HL-60 (cell line): ENCODE data around the gene SHISAL2B.
"Not testable (repeated sequence)": the region's sequence is repeated elsewhere in the genome, so short reads cannot be mapped to it uniquely, and the experiment has no call there.

Experiments used
- DNase-seq, 2 experiments: peaks; one replicate each; pipeline ENCODE4 v3.0.0-alpha.2; 2010 to 2020; ENCODE audit warnings: low read depth in 1 of 2, low spot score in 1 of 2
- H3K27ac ChIP-seq: fragments of 250-450 bp; sonication (Bioruptor Pico); replicated peaks from 2 replicates; pipeline ENCODE4 v1.5.1; 2020; ENCODE audit warnings: mild to moderate bottlenecking, moderate library complexity
- H3K27me3 ChIP-seq: fragments of 250-450 bp; sonication (Bioruptor Pico); 2 replicates; pipeline ENCODE4 v1.5.1; 2021; ENCODE audit warnings: mild to moderate bottlenecking, moderate library complexity; ENCODE audit not compliant: insufficient read depth, poor library complexity, severe bottlenecking
- H3K4me3 ChIP-seq: replicated peaks from 2 replicates; pipeline ENCODE4 v1.5.1; 2011; ENCODE audit warnings: mild to moderate bottlenecking, control low read depth, low read length; ENCODE audit not compliant: insufficient read depth
- CTCF ChIP-seq: IDR thresholded peaks from one replicate; pipeline ENCODE4 v1.5.1; 2011; ENCODE audit warnings: low read length, control low read depth, inconsistent platforms; ENCODE audit not compliant: insufficient read depth
- GABPA ChIP-seq: IDR thresholded peaks from 2 replicates; pipeline ENCODE4 v1.6.1; 2012; ENCODE audit warnings: low read depth
- POLR2AphosphoS5 ChIP-seq: IDR thresholded peaks from 2 replicates; pipeline ENCODE4 v1.6.1; 2012; ENCODE audit warnings: low read depth
- SPI1 ChIP-seq: IDR thresholded peaks from 2 replicates; pipeline ENCODE4 v1.6.1; 2012; ENCODE audit warnings: low read depth, mild to moderate bottlenecking, borderline replicate concordance
- TF ChIP-seq, protein P1 (sequence below): IDR thresholded peaks from 2 replicates; pipeline ENCODE4 v1.6.1; 2012; ENCODE audit warnings: low read depth; ENCODE audit not compliant: insufficient replicate concordance

SHISAL2B gene

DNA sequence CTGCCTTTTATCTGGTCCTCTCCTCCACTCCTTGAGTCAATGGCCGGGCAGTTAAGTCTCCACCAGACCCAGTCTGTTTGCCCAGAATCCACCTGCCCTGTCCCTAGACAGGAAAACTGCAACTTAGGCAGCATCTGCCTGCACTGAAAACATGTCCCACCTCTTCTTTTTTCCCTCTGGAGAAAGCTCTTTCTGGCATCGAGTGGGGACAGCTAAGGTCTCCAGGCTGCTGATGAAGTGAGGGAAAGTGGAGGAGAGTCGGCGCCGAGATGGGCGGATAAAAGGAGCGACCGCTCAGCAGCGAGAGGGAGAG is 243 bp upstream of the SHISAL2B start:
- Histone ChIP-seq H3K27ac (no peak overlapping the region), H3K27me3 (peaks cover 2% of the 10 kb centered on the region), H3K4me3 (no peak overlapping the region)
- TF ChIP-seq GABPA, result no peak
- TF ChIP-seq, protein P1, sequence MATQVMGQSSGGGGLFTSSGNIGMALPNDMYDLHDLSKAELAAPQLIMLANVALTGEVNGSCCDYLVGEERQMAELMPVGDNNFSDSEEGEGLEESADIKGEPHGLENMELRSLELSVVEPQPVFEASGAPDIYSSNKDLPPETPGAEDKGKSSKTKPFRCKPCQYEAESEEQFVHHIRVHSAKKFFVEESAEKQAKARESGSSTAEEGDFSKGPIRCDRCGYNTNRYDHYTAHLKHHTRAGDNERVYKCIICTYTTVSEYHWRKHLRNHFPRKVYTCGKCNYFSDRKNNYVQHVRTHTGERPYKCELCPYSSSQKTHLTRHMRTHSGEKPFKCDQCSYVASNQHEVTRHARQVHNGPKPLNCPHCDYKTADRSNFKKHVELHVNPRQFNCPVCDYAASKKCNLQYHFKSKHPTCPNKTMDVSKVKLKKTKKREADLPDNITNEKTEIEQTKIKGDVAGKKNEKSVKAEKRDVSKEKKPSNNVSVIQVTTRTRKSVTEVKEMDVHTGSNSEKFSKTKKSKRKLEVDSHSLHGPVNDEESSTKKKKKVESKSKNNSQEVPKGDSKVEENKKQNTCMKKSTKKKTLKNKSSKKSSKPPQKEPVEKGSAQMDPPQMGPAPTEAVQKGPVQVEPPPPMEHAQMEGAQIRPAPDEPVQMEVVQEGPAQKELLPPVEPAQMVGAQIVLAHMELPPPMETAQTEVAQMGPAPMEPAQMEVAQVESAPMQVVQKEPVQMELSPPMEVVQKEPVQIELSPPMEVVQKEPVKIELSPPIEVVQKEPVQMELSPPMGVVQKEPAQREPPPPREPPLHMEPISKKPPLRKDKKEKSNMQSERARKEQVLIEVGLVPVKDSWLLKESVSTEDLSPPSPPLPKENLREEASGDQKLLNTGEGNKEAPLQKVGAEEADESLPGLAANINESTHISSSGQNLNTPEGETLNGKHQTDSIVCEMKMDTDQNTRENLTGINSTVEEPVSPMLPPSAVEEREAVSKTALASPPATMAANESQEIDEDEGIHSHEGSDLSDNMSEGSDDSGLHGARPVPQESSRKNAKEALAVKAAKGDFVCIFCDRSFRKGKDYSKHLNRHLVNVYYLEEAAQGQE, result no peak
- no peak for TF ChIP-seq SPI1
- no peak for TF ChIP-seq POLR2AphosphoS5
- TF ChIP-seq CTCF, result no peak
- DNase-seq, result no peak

- Histone ChIP-seq H3K27me3 (peaks cover 2% of the 10 kb centered on the region), H3K4me3 (no peak overlapping the region), H3K27ac (no peak overlapping the region)
- no peak for TF ChIP-seq GABPA
- TF ChIP-seq, protein P1, result no peak
- no peak for TF ChIP-seq SPI1
- no peak for TF ChIP-seq CTCF
- TF ChIP-seq POLR2AphosphoS5, result no peak
- DNase-seq, result no peak
These were observed 988 bp downstream of the SHISAL2B start for GRCh38 chr5:64691291-64691690.

DNA sequence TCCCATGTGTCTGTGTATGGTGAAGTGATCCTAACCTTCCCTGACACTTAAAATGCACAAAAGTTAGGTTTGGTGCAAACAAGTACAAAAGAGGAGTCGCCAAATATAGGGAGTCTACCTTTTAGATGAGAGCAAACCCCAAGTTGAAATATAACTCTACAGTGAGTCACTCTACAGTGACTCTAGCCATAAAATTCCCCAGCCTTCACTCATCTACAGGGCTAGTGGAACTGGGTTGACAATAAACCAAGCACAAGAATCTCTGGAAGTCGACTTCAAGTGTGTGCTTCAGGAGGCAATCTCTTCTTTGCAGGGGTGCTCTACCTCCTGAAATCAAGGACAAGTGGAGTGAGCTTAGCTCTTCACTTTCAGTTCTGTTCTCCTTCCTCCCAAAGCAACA is 3.3 kb downstream of the SHISAL2B start:
- no peak for DNase-seq
- TF ChIP-seq, protein P1, result no peak
- no peak for TF ChIP-seq POLR2AphosphoS5
- no peak for TF ChIP-seq CTCF
- TF ChIP-seq SPI1, result no peak
- TF ChIP-seq GABPA, result no peak
- H3K27ac ChIP-seq, result no peak overlapping the region
- H3K27me3 ChIP-seq, result peaks cover 2% of the 10 kb centered on the region
- H3K4me3 ChIP-seq, result no peak overlapping the region

- DNase-seq, result not testable (repeated sequence)
These were observed 6.1 kb downstream of the SHISAL2B start for GRCh38 chr5:64696414-64696813.

More at GRCh38 chr5:64696414-64696813, 6.1 kb downstream of the SHISAL2B start:
- not testable (repeated sequence) for H3K27ac ChIP-seq, H3K27me3 ChIP-seq, H3K4me3 ChIP-seq
